ENCODE results near the gene ARMC7. TPM values are rescaled to one million over a fixed set of nuclear protein-coding genes. Genes with fewer than 3 reads are reported as not detected.
A peak's percentile ranks its signal among the peaks of the same experiment; 100 is the strongest.

Gene ARMC7
- total RNA-seq, 1 experiment from 2014 or later = 19.2 TPM

- intact Hi-C loops (cut with micrococcal nuclease; ENCODE audit: unreplicated experiment) = no loop called here
- no TSS peak for BruUV-seq (replicated peaks)
- TF ChIP-seq CTCF (conservative IDR thresholded peaks at IDR 0.05) (no peak), EZH2 (IDR thresholded peaks at IDR 0.05; ENCODE audit: low read depth) (no peak)
These were observed 22.0 kb upstream of the ARMC7 start, which contains the start of gene SLC16A5 for GRCh38 chr17:75087558-75088453. Gene SLC16A5 (plus strand): TSS chr17:75087954. CDS start chr17:75093637, 5,683 bp downstream.

GRCh38 chr17:75088465-75089417 is 21.0 kb upstream of the ARMC7 start:
- ChIA-PET CTCF (interaction anchor here (0.5 to 1.2 kb wide), 5 partner anchors 17 to 428 kb away, joined by 3 to 8 read pairs (median 3); partner anchors contain the start of genes ARMC7 and TSEN54), POLR2A (ENCODE audit: unreplicated experiment) (interaction anchor here (0.6 to 1.7 kb wide), 6 partner anchors 10 to 882 kb away, joined by 3 to 14 read pairs (median 8); partner anchors contain the start of gene FDXR)
- no peak for TF ChIP-seq EZH2 (IDR thresholded peaks at IDR 0.05; ENCODE audit: low read depth)
- no peak for TF ChIP-seq CTCF (conservative IDR thresholded peaks at IDR 0.05)
- no peaks in the 10 kb centered on the region for H3K27me3 ChIP-seq (ENCODE audit: insufficient read depth, low read depth)
- H4K20me1 ChIP-seq (ENCODE audit: insufficient read depth) = peaks cover 4% of the 10 kb centered on the region; the same call in 1 of the 2 replicates
- peaks cover 71% of the 10 kb centered on the region for H3K79me2 ChIP-seq (ENCODE audit: low read depth)
- no peaks in the 10 kb centered on the region for H3K9me3 ChIP-seq (ENCODE audit: insufficient read depth, low read depth)
- DNase-seq = peak; percentile 51 to 78
- peaks cover 84% of the 10 kb centered on the region for H3K4me1 ChIP-seq (replicated peaks; ENCODE audit: insufficient read depth)
- TSS peak; percentile 55 for BruUV-seq (replicated peaks)
- no peak overlapping the region; the same call in 1 of the 2 replicates for H2AFZ ChIP-seq
- H3F3A ChIP-seq (ENCODE audit: insufficient read depth, low read depth) = peaks cover 82% of the 10 kb centered on the region
- intact Hi-C loops (cut with micrococcal nuclease; ENCODE audit: unreplicated experiment) = no loop called here
- H3K27ac ChIP-seq = peak overlapping the region; percentile 91
- H3K36me3 ChIP-seq (ENCODE audit: low read depth) = no peaks in the 10 kb centered on the region
- H3K4me2 ChIP-seq = peak overlapping the region; percentile 90
- H3K4me3 ChIP-seq = peak overlapping the region; percentile 93
- H3K9me2 ChIP-seq (ENCODE audit: insufficient read depth) = no peaks in the 10 kb centered on the region

More at GRCh38 chr17:75087558-75088453, 22.0 kb upstream of the ARMC7 start, which contains the start of gene SLC16A5:
- H3K79me2 ChIP-seq (ENCODE audit: low read depth) = peaks cover 62% of the 10 kb centered on the region
- H3K4me1 ChIP-seq (replicated peaks; ENCODE audit: insufficient read depth) = peaks cover 84% of the 10 kb centered on the region
- peak within 1 kb of the TSS; percentile 93 for H3K4me3 ChIP-seq
- no peaks in the 10 kb centered on the region for H3K9me3 ChIP-seq (ENCODE audit: insufficient read depth, low read depth)
- H4K20me1 ChIP-seq (ENCODE audit: insufficient read depth) = peaks cover 4% of the 10 kb centered on the region; the same call in 1 of the 2 replicates
- no peaks in the 10 kb centered on the region for H3K36me3 ChIP-seq (ENCODE audit: low read depth)
- H3K27ac ChIP-seq = peak within 1 kb of the TSS; percentile 91
- ChIA-PET POLR2A (ENCODE audit: unreplicated experiment) (interaction anchor here (0.6 to 1.7 kb wide), 12 partner anchors 9 to 1551 kb away, joined by 3 to 14 read pairs (median 4); partner anchors contain the start of genes FDXR and JPT1), CTCF (interaction anchor here (0.8 to 1.2 kb wide), 2 partner anchors 28 to 126 kb away, joined by 3 to 8 read pairs; no protein-coding TSS in a partner anchor)
- H3K4me2 ChIP-seq = peak within 1 kb of the TSS; percentile 90
- H3F3A ChIP-seq (ENCODE audit: insufficient read depth, low read depth) = peaks cover 82% of the 10 kb centered on the region
- H2AFZ ChIP-seq = peak within 1 kb of the TSS; percentile 72; the same call in 1 of the 2 replicates
- no peaks in the 10 kb centered on the region for H3K9me2 ChIP-seq (ENCODE audit: insufficient read depth)
- DNase-seq = peak; percentile 93 to 98
- no peaks in the 10 kb centered on the region for H3K27me3 ChIP-seq (ENCODE audit: insufficient read depth, low read depth)
